Central memory CD4-positive, alpha-beta T cell (primary cell): ENCODE data around the gene TBL1XR1.
A peak's percentile ranks its signal among the peaks of the same experiment; 100 is the strongest.

Experiments used
- DNase-seq: peaks from one replicate; pipeline ENCODE4 v3.0.0; 2022

TBL1XR1 gene

DNA sequence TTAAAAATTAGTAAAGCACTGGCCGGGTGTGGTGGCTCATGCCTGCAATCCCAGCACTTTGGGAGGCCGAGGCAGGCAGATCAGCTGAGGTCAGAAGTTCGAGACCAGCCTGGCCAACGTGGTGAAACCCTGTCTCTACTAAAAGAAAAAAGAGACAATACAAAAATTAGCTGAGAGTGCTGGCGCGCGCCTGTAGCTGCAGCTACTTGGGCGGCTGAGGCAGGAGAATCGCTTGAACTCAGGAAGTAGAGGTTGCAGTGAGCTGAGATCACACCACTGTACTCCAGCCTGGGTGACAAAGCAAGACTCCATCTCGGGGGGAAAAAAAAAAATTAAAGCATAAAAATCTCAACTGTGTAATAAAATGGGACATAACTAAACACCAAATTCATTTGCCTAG is 58.1 kb downstream of the TBL1XR1 start:
- DNase-seq = peak; percentile 35

DNA sequence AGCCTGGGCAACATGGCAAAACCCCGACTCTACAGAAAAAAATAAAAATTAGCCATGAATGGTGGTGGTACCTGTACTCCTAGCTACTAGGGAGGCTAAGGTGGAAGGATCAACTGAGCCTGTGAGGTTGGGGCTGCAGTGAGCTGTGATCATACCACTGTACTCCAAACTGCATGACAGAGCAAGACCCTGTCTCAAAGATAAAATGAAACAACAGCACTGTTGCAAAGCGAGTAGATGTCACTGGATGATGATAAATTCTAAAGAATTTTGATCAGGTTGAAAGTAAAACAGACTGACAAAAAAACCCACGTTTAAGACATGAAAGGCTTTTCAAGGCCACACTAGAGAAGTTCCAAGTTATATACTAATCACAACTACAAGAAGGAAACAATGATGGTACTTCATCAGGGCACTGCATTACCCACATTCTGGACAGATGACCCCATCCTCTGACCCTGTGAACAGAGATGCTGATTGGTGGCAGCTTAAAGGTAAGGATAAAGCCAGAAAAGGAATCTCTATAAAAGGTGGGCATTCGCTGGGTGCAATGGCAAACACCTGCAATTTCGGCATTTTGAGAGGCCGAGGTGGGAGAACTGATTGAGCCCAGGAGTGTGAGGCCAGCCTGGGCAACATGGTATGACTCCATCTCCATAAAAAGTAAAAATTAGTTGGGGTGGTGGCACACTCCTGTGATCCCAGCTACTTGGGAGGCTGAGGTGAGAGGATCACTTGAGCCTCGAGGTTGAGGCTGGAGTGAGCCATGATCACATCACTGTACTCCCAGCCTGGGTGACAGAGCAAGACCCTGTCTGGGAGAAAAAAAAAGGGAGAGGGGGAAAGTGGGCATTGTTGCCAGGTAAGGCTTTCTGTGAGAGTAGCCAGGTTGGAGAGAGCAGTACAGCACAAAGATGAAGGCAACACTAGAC is 59.2 kb downstream of the TBL1XR1 start:
- no peak for DNase-seq

DNA sequence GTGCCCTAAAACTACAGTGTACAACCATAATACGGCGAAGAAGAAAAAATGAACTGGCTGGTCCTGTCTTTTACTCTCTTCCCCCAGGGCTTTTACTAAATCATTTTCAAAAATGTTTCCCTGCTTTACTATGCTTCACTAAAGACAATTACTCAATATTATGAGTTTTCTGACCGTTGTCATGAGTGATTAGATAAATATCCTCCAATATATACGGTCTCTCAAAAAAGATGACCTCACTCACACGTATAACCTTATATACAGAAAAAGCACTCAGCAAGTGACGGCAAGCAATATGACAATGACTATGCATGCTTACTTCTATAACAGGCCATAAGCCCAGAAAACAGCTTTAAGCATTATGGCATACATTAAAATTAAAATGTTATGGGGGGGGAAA is 60.5 kb downstream of the TBL1XR1 start:
- no peak for DNase-seq

DNA sequence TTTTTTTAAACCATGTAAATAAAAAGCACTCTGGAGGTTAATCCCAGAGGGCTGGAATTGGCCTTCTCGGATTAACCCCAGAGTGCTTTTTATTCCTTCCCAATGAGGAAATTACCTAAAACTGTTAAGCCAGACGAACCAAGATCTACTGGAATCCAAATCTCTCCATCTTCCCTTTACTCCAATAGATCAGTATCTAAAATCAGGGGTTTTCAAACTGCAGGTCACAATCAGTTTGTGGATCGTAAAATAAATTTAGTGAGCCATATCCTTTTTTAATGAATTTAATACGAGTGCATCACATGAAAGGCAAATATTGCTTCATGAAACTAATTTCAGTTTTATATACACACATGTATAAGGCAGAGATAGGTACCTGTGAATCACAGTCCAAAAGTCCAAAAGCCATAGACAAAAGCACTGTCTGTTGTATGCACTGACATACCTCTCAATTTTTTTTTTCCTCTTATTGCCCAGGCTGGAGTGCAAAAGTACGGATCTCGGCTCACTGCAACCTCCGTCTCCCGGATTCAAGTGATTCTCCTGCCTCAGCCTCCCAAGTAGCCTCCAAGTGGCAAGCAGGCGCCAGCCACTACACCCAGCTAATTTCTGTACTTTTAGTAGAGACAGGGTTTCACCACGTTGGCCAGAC is 61.3 kb downstream of the TBL1XR1 start:
- no peak for DNase-seq

DNA sequence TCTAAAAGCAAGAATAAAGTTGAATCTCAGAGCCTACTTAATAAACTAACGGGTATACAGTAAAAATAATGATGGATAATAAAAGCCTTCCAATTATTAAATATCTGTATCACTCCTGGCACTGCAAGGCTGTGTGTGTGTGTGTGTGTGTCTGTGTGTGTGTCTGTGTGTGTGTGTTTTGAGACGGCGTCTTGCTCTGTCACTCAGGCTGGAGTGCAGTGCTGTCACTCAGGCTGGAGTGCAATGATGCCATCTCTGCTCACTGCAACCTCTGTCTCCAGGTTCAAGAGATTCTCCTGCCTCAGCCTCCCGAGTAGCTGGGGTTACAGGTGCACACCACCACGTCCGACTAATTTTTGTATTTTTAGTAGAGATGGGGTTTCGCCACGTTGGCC is 62.5 kb downstream of the TBL1XR1 start:
- DNase-seq = no peak

DNA sequence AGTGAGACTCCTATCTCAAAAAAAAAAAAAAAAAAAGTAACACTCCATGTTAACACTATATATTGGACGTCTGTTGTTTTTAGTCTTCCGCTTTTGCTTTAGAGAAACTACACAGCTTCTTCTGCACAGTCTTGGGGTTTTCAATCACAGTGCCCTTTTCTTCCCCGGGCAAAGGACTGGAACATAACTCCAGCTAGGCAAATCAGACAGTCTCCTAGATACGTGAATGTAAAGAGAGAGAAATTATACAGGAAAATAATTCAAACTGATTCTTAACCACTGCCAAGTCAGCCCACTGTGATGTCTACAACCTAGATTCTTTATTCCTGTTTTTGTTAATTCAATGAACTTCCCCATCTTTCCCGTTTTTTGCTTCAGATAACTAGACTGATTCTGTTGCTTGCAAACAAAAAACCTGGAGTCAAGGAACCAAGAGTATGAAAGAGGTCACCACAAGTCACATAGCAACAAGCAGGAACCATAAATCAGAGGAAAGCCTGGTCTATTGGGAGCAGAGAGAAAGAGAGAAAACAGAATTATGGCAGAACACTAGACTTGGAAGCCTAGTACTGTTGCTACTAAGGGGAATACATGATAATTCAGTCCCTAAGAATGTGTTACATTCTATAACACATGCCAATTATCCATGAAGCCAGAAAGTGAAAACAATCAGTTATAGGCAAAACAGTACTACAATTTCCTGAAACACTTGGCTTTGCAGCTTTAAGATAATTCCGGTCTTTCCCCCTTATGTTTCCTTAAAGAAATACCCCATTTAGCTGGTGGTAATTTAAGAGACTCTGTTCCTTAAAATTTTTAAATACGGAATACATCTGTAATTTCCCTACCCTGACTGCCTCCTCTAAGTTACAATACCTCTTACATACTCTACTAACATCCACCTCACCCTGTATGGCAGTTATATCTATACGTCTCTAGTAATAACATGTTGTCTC is 63.1 kb downstream of the TBL1XR1 start:
- DNase-seq = no peak

DNA sequence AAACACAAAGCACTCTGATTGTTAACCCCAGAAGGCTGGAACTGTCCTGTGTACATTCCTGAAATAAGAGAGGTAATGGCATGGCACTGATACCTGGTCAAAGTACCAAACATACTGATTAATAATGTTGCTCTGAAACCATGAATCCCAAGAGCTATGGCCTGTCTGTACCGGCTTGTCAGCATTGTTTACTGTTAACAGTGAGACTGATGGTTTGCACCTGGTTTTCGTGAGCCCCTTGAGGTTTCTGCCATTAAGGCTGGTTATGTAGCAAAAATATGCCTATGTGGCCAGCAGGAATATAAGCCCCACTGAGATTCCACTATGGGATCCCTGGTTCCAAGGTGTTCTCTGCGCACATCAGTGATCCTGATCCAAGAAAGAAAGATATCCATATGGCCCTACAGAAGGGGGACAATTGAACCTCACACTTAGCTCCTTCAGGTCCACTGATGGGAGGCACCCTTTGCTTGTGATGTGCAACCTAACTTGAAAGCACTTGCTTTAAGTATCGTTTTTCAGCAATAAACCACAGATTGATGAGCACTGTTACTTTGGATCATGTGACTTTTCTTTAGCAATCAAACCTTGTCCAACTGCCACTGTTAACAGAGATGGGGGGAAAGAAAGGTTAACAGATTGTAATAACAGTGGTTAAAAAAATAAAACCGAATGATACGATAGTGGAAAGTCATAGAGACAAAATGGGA is 65.2 kb downstream of the TBL1XR1 start:
- DNase-seq = no peak

DNA sequence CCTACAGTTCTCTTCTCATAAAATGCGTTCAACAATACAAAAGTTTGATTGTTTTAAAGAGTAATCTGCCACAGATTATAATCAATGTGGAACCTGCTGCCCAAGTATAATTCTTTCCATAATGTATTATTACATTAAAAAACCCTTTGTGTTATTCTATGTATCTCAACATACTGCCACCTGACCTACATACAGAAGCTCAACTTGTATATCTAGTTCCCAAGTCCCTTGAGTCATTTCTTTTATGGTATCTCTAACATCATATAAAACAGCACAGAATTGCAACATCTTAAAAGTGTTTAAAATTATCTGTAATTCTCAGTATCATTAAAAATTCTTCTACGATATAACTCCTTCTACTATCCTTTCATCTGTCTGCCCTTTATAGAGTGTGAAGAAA is 70.3 kb downstream of the TBL1XR1 start:
- no peak for DNase-seq

DNA sequence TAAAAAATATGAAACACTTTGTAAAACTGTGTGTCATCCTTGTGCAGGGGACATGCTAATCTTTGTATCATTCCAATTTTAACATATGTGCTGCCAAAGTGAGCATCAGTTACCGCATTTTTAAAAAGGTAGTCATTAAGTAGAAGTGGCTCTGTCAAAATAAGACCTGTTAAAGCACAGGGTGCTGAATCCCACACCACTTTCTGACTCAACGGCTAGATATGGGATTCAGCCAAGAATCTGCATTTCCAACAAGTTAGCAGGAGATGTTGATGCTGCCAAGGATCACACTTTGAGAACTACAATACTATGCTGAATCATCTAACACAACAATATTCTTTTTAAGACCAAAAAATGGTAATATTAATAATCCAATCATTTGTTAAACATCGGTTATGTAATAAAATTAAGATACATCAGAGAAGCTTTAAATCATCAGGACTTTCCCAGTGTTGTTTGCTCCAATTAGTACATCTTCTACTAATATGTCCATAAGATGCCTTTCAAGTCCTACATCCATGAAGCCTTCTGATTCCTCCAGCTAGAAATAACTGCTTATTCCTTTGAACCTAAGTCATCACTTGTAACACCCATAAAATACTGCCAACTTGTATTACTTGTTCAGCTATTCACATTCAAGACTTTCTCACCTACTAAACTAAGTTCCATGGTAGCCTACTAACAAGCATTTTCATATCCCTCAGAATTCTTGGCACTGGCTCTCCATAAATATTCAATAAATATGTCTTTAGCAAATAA is 71.1 kb downstream of the TBL1XR1 start:
- DNase-seq = no peak

DNA sequence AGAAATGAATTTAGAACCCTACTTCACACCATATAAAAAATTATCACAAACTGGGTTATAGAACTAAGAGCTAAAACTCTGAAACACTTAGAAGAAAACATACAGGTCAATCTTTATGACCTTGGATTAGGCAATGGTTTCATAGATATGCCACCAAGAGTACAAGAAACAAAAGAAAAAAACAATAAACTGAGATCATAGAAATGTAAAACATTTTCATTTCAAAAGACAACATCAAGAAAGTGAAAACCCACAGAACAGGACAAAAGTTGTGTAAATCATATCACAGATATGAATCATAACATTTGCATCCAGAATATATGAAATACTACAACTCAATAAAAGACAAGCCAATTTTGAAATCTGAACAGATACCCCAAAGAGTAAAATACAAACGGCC is 72.4 kb downstream of the TBL1XR1 start:
- no peak for DNase-seq

DNA sequence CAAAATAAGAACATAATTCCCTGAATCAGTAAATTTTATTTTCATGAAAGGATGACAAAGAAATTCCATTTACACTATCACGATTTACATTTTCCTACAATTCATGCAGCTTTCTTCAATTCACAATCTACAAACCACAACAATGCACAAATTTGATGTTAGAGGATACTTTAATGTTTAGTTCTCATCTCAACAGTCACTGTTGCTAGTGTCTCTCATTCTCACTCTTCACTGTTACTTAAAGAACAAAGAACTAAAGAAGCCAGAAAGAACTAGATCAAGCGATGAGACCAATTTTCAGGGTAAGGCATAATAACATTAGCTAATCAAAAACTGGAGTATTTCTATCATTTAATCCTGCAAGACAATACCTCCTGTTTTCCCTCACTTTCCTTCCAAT is 73.5 kb downstream of the TBL1XR1 start:
- DNase-seq = no peak

DNA sequence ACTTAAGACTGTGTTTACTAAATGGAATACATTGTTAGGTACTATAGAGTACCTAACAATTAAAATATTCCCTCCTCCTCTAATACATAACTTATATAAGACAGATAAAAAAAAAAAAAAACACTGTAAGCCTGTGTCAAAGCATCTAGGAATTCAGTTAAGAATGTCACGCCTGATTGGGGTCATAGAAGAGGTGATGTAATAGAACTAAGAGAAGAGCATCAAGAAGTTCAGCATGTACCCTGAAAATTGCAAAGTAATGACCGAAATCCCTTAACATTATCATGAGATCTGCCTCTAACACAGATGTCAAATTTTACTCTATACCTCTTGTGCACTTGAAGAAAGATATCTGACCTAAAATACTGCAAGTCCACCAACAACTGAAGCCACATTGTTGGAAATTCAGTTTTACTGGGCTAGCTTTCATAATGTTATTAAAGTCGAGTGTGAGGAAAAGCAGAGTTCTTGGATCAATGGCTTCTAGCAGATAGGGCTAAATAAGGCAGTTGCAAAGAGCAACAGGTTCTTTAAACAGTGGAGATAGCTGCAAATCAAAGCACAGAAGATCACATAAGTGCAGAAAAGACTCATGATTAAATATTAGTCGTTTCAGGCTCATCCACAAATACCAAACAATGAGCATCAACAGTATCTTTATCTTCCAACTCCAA is 75.0 kb downstream of the TBL1XR1 start:
- DNase-seq = no peak

DNA sequence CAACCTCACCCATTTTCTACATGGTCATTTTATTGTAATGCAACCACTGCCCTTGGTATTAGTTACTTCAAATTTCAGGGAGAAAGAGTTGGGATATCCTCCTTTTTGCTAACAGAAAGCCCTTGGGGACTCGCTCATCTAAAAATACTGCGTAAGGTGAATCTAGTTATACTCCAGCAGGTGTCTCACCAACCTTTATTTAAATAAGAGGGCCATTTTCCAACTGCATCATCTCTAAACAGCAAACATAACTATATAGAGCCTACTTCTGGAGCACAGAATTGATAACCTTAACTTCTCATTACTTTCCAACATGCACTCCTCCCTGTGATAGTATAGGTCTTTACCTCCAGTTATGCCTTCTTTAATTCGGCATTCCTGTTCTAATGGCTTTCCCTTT is 77.5 kb downstream of the TBL1XR1 start:
- DNase-seq = peak; percentile 15

DNA sequence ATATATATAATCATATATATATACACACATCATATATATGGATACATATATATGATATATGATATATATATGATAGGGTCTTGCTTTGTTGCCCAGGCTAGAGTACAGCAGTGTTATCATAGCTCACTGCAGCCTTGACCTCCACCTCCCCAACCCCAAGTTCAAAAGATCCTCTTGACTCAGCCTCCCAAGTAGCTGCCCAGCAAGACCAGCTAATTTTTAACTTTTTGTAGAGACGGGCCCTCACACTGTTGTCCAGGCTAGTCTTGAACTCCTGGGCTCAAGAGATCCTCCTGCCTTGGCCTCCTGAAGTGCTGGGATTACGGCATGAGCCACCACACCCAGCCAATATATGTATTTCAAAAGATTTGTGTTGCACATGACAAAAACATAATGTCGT is 83.0 kb downstream of the TBL1XR1 start:
- no peak for DNase-seq

DNA sequence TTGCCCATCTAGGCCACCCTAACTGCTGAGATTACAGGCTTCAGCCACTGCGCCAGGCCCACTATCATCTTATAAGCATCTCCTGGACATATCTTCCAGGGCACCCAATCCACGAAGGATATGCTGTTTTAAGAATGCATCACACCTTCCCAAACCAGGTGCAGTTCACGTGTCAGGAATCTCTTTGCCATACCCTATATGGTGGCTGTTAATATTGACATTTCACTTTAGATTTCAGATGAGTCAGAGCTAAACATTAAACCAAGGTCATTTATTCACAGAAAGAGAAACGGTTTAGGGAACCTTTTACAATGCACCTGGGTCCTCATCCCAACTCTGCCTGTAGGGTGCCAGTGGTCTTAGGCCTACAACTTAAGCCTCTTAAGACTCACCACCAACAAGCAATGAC is 85.7 kb downstream of the TBL1XR1 start:
- no peak for DNase-seq

DNA sequence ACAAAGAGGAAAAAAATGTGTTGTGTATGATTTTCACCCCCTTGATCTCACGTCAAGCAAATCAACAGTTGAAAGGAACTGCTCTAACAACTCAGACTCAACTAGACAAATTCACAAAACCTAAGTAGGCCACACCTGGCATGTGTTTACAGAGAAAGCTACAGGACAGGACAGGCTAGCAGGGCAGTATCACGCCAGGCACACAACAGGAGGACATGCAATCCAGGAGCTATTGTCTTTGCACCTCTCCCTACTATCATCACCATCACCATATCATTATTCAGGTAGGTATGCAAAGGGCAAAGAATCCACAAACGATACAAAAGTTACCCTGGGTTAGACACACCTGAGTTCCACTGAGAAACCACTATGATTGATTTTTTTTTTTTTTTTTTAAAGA is 86.4 kb downstream of the TBL1XR1 start:
- no peak for DNase-seq

DNA sequence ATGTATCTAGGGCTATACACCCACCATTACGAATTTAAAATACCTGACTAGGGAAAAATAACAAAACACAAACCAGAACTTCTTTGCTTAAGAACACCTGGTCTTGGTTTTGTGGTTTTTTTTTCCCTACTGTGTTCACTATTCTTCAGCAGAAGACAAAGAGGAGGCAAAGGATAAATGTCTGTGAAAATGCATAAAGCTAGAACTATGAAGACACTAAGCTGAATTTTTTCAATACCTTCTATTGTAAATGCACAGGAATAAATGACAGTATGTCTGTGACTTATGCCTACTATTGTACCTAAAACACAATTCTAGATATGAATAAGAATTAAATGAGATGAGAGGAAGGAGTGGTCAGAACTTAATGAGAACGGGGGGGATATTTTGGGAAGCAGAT is 86.9 kb downstream of the TBL1XR1 start:
- no peak for DNase-seq

DNA sequence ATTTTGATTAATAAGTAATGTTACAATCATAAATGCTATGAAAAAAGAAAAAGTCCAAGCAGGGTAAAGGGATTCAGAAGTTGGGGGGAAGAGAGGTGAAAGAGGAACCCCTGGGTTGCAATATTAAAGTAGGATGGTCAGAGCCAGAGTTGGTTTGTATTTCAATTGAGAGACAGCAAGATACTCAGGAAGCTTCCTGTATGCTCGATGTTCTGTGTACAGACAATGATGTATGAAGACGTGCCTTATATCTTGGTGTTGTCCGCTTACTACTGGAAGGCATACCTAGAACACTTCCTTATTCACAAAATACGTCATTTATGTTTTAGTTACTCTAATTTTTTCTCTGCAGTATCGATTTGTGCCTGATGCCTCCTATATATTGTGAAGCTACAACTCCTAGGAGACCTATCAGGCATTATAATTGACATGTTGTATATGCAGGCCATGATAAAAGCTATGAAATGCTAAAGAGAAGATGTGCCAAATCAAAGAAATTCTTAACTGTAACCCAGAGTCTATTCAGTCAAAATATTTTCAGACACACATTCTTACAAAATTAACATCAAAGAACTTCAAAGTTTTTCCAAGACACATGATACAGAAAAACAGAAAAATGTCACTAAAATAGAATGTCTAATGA is 87.5 kb downstream of the TBL1XR1 start:
- peak; percentile 12 for DNase-seq

DNA sequence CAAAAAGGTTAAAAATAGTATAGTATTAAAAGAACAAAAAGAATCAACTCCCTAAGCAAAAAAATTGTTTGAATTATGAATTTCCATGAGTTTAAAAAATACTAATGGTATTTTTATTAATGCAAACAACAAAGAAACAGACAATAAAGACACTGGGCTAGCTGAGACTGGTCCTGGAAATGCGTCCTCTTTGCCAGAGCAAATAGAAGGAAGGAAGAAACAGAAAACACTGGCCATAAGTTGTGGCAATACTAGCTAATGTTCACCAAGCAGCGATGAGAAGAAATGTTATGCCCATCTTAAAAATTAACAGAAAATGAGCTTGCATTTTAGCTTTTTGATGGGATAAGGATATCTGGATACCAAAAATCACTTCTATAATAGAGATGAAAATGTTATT is 88.6 kb downstream of the TBL1XR1 start:
- DNase-seq = no peak

DNA sequence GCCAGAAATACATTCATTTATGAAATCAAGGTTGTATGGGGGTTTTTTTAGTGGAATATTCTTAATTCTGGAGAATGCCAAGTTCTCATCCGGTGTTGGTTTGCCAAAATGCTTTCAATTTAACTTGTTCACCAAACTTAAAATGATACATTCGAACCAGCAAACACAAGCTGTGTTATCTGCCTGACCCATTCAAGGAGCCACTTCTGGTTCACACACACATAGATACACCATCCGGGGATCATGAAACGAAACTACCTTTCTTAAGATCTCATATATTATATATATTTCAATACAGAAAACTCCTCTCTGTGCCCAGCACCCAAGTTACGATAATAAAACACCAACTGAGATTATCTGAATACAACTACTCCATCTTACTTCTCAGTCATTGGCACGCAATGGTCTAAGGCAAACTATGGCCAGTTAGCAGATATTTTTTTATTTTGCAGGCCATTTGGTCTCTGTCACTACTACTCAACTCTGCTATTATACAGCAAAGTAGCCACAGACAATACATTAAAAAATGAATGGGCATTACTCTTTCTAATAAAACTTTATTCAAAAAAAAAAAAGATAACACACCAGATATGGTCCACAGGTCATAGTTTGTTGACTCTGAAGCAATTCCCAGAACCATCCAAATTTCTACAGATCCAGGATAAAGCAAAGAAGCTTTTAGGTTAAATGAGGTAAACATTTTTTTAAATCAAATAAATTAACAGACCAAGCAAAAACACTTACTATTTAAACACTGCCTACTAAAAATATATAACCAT is 89.6 kb downstream of the TBL1XR1 start:
- no peak for DNase-seq
